GM12801 (cell line): ENCODE results near the gene PREX1.

Source experiments
- CTCF ChIP-seq: IDR thresholded peaks from one replicate; pipeline ENCODE4 v1.5.1; 2011; ENCODE audit warnings: control low read depth; ENCODE audit not compliant: insufficient read length; ENCODE audit errors: extremely low read depth

PREX1 gene

GRCh38 chr20:48750376-48750775 lies 77.4 kb downstream of the PREX1 start:
- no peak for TF ChIP-seq CTCF

- no peak for TF ChIP-seq CTCF
Observed at GRCh38 chr20:48749437-48749836, 78.4 kb downstream of the PREX1 start.

GRCh38 chr20:48748556-48748955 lies 79.2 kb downstream of the PREX1 start:
- TF ChIP-seq CTCF, result no peak

- TF ChIP-seq CTCF, result no peak
Observed at GRCh38 chr20:48747840-48748414, 79.9 kb downstream of the PREX1 start.

GRCh38 chr20:48745330-48745729 lies 82.5 kb downstream of the PREX1 start:
- no peak for TF ChIP-seq CTCF

- no peak for TF ChIP-seq CTCF
Observed at GRCh38 chr20:48744515-48744914, 83.3 kb downstream of the PREX1 start.

- no peak for TF ChIP-seq CTCF
Observed at GRCh38 chr20:48743807-48744206, 84.0 kb downstream of the PREX1 start.
